ENCODE data around the gene TGM2.

Gene TGM2

DNA sequence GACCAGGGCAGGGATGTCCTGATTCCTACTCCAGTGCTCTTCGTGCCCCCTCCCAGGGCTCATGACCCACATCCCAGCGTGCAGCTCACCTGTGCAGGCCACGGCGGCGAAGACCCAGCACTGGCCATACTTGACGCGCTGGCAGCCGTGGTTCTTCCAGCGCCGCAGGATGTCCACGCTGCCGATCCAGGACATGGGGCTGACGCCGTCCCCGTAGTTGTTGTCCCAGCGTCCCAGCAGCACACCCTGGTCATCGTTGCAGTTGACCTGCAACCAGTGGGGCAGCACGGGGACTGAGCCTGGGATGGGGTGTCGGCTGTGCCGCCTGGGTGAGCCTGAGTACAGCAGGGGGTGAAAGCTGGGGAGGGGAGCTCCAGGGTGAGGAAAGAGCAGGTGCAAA lies 18.4 kb downstream of the TGM2 start:
- in situ Hi-C loops (cut with MboI; ENCODE audit: low sequenced_read_pairs) = no loop called here

DNA sequence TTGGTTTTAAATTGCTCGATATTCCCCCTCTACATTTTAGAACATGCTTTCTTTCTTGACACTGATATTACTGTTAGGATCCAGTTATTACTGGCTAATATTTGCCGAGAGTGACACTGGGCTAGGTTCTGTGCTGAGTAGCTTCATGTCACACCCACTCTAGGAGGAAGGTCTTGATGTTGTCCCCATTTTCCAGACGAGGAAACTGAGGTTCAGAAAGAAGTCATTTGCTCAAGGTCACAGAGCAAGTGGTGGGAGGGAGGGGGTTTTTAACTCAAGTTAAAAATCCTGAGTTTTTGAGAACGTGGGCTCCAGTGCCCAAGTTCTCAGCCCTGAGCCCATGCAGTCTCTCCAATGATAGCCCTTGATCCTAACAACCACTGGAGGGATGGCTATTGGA lies 18.9 kb downstream of the TGM2 start:
- in situ Hi-C loops (cut with MboI; ENCODE audit: low sequenced_read_pairs) = no loop called here

DNA sequence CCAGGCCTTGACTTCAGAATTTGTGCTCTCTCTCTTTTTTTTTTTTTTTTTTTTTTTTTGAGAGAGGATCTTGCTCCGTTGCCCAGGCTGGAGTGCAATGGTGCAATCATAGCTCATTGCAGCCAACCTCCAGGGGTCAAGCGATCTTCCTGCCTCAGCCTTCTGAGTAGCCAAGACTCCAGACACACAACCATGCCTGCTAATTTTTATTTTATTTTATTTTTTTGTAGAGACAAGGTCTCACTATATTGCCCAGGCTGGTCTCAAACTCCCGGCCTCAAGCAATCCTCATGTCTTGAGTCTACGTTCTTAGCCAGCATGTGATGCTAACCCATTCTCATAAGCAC lies 19.4 kb downstream of the TGM2 start:
- in situ Hi-C loops (cut with MboI; ENCODE audit: low sequenced_read_pairs) = no loop called here

DNA sequence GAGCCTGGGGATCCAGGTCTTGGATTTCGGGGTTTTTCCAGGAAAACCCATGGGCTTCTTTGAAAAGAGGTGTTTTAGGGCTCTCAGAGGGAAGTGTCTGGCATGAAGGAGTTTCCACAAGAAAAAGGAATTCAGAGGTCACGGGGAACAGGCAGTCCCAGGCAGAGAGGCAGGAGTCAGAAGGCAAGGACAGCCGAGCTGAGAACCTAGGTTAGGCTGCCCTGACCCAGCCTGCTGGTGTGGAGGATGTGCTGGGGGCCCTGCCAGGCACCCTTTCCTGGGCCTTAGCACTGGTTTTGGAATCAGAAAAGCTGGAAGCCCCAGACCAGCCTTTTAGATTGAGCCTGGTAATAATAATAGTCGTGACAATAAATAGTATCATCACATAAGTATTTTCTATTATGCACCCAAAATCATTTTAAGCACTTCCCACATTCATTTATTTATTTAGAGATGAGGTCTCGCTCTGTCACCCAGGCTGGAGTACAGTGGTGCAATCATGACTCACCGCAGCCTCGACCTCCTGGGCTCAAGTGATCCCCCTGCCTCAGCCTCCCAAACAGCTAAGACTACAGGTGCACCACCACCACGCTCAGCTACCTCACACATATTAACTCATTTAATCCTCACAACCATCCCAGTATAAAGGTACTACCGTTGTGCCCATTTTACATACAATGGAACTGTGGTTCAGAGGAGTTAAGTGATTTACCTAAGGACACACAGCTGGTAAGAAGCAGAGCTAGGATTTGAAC lies 19.9 kb downstream of the TGM2 start:
- in situ Hi-C loops (cut with MboI; ENCODE audit: low sequenced_read_pairs) = no loop called here

DNA sequence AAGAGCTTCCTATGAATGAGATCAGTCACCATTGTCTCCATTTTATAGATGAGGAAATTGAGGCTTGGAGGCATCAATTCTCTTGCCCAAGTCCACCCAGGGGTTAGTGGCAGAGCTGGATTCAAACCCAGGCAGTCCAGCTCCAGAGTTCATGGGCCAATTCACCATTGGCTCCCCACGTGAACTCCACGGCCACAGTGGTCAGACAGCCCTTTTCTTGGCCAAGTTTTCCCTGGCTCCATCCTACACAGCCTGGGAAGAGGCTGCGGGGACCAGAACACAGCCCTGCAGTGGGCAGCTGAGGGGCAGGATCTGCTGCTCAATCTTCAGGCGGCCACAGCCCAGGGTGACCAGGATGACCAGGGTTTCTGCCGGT lies 20.5 kb downstream of the TGM2 start:
- in situ Hi-C loops (cut with MboI; ENCODE audit: low sequenced_read_pairs) = no loop called here

DNA sequence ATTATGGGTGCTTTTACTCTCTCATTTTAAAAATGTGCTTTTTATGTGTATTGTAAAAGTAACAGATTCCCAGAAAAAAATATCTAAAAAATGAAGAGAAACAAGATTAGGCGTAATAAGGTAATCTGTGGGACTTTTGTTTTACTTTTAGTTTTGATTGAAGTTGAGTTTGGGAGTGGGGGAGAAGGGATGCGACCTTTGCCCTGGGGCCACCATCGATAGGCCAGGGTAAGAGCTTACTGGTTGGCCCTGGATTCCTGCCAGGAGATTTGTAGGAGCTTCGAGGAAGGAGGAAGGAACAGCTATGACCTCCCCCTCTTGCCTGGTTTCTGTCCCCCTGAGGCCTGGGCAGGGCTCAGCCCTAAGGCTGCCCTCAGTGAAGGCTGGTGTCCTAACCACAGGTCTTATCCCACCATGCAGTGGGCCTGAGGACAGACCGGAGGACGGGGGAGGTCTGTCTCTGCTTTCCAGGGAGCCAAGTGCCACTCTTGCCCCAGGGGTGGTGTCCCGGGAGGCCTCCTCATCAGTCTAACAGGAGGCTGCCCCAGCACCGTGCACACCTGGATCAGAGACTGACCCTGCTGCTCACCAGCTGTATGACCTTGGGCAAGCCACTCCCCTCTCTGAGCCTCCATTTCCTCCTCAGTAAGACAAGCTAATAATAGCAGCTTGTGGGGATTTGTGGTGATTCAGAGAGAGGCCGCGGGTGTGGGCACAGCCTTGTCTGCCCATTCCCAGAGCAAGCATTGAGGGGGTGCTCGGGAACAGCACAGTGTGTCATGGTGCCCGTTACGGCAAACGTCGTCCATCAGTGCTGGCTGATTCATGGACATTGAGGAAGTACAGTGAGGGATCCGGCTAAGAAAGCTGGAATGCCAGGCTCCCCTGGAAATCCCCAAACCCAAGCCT lies 21.2 kb downstream of the TGM2 start:
- in situ Hi-C loops (cut with MboI; ENCODE audit: low sequenced_read_pairs) = no loop called here

DNA sequence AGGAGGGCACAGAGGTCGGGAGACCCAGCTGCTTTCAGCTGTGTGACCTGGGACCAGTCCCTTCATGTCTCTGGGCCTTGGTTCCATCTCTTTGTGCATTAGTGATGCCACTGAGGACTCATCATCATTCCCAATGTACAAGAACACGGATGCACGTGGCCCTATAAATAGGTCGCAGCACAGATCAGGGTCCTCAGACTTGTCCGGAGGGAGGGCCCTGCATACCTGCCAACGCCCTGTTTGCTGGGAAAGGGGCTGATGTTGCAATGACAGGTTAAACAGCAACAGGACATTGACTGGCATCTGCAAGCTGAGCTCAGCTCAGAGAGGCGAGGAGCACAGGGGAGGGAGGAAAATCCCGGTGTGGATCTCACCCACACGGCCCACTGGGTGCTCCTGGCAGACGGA lies 21.8 kb downstream of the TGM2 start:
- in situ Hi-C loops (cut with MboI; ENCODE audit: low sequenced_read_pairs) = no loop called here

DNA sequence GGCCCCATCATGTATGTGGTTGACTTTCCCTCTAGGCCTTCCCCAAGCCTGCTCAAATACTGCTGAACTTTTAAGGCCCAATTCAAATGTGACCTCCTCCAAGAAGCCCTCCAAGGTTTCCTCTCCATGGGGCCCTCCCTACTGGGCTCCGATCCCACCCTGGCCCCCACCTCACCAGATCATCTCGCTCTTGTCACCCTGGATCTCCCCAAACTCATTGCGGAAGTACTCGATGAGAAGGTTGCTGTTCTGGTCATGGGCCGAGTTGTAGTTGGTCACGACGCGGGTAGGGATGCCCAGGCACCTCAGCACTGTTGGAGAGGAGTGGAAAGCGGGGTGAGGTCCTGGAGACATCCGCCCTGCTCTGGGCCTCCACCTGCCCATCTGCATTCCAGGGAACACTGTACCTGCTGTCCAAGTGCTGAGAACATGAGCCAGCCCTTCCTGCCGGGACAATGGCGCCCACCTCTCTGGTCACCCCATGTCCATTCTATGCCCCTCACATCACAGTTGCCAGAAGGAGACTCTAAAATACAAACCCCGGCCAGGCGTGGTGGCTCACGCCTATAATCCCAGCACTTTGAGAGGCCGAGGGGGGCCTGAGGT lies 23.1 kb downstream of the TGM2 start:
- in situ Hi-C loops (cut with MboI; ENCODE audit: low sequenced_read_pairs) = no loop called here

DNA sequence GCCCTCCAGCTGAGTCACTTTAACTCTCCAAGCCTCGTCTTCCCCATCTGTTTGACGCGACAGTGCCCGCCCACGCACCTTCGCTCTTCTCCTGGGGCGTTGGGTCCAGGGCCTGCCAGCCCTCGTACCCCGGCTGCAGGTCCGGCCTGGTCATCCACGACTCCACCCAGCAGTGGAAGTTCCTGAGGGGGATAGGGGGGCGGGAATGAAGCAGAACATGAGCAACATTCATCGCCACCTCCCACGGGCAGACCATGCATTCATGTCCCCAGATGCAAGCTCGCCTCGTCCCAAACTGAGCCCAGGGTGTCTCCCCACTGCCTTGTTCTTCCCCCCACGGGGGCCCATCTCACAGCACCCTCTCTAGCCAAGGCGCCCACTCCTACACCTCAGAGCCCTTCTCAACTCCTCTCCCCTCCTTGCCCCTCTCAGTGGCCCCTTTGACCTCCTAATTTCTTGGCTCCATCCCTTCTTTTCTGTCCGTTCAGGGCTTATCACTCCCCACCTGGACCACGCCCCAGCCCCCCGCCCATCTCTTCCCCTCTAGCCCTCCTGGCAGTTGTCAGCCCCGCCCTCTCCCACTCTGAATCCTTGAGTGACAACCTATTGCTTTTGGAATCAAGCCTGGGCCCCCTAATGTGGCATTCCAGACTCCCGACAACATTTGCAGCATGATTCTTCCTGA lies 23.7 kb downstream of the TGM2 start:
- in situ Hi-C loops (cut with MboI; ENCODE audit: low sequenced_read_pairs) = no loop called here

DNA sequence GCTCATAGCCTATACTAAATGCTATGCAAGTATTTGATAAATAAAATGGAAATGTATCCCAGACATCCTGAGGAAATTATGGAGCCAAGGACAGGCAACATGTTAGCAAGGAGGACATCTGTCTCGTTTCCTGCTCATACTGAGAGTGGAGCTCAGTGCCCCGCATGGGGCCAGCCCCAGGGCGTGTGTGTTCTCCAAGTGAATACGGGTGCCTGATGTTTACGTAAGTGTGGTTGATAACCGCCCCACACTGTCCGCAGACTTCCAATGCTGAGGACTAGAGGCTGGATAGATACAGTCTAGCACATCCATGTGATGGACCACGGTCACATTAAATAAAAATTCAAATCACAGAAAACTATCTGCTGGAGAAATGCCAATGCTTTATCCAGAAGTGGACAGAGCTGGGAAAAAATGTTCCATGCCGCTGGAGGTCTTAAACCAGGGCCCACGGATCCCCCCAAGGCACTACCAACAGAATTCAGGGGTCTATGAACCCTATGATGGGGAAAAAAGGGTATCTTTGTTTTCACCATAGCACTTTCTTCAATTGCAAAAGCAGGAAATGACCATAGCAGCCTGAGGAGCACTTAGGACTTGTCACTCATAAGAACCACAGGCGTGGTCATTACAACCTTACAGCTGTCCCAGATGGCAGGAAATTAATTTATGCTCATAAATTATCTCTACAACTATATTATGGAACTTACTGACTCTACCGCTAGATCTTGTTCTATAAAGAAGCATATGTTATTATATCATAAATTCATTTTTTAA lies 24.9 kb downstream of the TGM2 start:
- in situ Hi-C loops (cut with MboI; ENCODE audit: low sequenced_read_pairs) = no loop called here

DNA sequence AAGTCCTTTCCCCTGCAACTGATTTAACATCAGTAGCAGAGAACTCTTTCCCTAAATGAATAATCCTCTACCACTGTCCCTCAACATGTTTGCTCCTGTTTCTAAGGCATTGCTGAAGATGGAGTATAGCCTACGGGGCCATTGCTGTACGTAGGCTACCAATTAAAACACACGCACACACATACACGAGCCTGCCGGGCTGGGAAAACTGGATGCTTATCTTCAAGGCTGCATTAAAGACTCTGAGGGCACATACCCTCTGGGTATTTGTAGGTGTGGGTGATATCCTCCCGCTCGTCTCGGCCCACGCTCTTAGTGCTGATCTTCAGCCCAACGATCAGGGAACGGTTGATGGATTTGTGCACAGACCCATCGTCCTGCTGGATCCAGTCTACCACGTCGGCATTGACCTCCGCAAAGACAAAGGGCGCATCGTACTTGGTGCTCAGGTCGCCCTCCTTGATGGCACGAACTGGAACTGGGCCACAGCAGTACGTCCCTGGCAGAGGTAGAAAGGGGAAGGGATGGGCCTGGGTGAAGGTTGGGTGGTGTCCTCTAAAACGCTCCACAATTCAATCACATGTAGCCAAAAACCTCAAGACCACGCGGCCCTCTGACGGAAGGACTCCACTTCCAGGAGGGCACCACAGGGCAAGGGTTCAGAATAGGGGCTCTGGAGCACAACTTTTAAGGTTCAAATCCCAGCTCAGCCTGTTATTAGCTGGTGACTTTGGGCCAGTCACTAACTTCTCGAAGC lies 25.7 kb downstream of the TGM2 start:
- in situ Hi-C loops (cut with MboI; ENCODE audit: low sequenced_read_pairs) = no loop called here

DNA sequence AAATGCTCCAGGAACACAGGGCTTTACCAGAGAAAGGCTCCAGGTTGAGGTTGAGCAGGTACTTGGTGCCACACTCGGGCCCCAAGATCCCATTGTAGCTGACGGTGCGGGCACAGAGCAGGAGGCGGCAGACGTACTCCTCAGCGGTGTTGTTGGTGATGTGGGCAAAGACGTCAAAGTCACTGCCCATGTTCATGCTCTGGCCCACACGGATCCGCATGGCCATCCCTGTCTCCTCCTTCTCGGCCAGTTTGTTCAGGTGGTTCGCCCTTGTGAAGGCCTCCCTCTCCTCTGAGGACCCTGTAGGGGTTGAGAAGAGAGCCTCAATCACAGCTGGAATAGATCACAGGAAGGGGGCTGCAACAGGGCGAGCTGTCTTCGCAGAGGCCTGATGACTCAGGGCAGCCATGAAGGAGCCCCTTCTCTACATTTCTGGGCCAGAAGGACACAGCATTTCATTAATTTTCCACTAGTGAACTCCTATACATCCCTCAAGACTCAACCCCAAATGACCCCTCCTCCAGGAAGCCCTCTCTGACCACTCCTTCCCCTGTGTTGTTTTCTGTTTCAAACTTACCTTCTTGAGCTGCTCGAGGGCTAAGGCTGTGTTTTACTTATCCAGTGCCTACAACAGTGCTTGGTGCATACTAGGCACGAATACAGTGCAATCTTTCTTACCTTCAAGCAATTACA lies 26.8 kb downstream of the TGM2 start:
- in situ Hi-C loops (cut with MboI; ENCODE audit: low sequenced_read_pairs) = no loop called here

DNA sequence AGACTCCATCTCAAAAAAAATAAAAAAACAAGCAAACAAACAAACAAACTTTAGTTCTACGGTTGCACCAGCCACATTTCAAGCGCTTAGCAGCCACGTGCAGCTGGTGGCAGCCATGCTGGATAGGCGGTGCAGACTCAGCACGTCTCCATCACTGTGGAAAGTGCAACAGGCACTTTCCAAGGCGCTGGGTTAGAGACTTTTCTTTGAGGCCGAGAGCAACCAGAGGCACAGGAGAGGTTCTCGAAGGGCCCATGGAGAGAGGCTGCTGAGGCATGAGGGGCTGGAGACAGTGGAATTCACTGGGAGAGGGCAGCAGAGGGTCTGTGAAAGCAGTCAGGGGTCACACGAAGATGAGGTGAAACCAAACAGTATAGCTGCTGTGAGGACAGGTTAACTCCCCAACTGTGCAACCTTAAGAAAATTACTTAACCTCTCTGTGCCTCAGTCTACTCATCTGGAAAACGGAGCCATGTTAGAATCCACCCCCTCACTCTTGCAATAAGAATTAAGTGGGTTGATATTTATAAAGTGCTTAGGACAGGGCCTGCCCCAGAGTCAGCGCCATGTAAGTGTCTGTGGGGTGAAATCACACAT lies 27.5 kb downstream of the TGM2 start:
- in situ Hi-C loops (cut with MboI; ENCODE audit: low sequenced_read_pairs) = no loop called here

DNA sequence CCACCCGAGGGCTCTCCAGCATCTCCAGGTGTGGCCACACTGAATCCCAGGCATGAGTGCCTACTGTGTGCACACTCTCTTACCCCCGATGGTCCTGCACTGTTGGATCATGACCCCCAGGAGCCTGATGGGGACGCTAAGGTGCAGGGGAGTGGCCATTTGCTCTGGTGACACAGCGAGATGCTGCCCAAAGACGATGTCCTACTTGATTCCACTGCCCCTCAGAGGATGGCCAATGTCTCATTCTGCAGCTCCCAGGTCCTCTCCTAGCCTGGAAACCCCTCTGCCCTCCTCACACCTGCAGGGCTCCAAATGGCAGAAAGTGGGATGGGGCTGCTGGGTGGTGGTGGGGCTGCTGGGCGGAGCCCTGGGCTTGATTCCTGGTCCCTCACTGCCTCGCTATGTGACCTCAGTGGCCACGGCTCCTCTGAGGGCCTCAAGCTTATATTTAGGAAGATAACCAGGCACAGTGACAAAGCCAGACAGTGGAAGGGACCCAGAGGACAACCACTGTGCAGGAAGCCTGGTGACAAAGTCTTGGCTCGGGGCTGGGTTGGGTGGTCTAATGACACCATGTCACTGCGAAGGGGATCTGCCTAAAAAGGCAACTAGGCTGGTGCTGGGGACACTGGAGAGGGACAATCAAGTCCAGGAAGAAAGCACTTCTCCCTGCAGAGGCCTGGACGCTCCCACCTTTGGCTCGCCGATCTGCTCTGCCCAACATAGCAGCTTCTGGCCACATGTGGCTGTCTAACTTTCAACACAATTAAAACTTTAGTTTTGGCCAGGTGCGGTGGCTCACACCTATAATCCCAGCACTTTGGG lies 28.4 kb downstream of the TGM2 start:
- in situ Hi-C loops (cut with MboI; ENCODE audit: low sequenced_read_pairs) = no loop called here

DNA sequence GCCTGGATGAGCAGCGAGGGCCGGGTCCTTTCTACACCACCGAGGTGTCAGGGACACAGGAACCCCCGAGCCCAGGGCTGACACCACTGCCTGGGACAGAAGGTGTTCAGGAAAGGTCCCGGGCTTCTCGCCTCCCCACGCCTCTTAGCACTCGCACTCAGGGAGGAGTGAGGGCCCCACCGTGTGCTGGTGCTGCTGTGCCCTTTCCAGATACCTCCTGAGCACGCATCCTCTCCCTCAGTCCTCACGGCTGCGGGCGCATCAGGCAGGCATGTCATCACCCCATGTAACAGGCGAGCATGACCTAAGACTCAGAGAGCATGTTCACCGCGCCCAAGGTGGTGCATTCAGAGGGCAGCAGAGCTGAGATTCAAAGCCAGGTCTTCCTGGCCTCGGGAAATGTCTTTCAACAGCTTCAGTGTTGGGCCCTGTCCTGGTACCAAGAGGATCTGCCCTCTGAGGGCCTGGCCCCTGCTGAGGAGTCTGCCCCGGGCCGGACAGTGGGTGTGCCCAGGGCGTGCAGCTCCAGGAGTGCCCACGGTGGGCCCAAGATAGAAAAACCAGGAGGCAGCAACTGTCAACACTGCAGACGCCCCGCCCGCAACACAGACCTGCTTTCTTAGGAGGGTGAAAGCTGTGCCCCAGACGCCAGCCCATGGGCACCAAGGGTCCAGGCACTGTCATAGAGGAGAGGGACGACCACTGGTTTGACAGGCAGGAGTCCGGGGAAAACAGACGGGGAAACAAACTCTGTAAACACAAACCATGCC lies 29.2 kb downstream of the TGM2 start:
- in situ Hi-C loops (cut with MboI; ENCODE audit: low sequenced_read_pairs) = no loop called here

DNA sequence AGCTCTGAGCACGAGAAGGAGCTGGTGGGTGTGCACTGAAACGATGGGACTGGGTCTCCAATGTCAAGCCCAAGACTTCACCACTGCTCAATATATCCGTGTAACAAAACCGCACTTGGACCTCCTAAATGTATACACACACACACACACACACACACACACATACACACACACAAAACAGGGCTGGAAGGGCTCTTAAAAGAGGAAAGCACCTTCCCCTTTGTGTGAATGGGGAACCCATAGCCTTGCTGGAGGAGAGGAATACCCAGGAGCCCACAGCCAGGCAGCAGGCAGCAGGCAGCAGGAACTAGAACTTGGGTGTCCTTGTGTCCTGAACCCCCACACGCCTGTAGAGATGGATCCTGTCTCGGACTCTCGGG lies 29.8 kb downstream of the TGM2 start:
- in situ Hi-C loops (cut with MboI; ENCODE audit: low sequenced_read_pairs) = no loop called here

Measured in HL-60/S4 (cell line).